ENCODE measurements around the gene COTL1. TPM values are rescaled to one million over a fixed set of nuclear protein-coding genes. Genes with fewer than 3 reads are reported as not detected.

COTL1 gene
- total RNA-seq, 1 donor from 2014 or later, result 487 TPM

DNA sequence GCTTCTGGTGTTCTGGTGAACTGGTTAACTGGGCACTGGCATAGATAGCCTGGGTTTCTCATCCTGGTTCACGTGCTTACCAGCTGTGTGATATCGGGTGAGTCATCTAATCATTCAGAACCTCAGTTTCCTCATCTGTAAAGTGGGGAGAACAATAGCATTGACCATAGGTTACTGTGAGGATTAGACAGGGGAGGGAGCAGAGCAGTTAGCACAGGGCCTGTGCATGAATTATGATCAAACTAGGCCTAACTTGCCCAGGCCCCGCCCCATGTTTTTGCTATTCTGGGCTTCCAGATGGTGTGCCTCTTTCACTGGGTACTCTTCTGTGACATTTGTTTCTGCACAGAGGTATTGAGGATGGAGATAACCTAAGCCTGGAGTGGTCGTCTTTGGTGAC lies 25.8 kb upstream of the COTL1 start:
- Mint-ChIP-seq H3K27me3 (no peaks in the 10 kb centered on the region), H3K4me3 (peak overlapping the region; percentile 67), H3K27ac (peak overlapping the region; percentile 92), H3K4me1 (peaks cover 67% of the 10 kb centered on the region), H3K9me3 (no peaks in the 10 kb centered on the region), H3K36me3 (ENCODE audit: low read depth) (peaks cover 3% of the 10 kb centered on the region)
- TF ChIP-seq, protein P1, sequence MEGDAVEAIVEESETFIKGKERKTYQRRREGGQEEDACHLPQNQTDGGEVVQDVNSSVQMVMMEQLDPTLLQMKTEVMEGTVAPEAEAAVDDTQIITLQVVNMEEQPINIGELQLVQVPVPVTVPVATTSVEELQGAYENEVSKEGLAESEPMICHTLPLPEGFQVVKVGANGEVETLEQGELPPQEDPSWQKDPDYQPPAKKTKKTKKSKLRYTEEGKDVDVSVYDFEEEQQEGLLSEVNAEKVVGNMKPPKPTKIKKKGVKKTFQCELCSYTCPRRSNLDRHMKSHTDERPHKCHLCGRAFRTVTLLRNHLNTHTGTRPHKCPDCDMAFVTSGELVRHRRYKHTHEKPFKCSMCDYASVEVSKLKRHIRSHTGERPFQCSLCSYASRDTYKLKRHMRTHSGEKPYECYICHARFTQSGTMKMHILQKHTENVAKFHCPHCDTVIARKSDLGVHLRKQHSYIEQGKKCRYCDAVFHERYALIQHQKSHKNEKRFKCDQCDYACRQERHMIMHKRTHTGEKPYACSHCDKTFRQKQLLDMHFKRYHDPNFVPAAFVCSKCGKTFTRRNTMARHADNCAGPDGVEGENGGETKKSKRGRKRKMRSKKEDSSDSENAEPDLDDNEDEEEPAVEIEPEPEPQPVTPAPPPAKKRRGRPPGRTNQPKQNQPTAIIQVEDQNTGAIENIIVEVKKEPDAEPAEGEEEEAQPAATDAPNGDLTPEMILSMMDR (IDR thresholded peaks at IDR 0.05), result no peak
- POLR2A ChIA-PET, result no interaction called here
- ATAC-seq (ENCODE audit: low read depth) (peak; percentile 26), DNase-seq (no peak)
- intact Hi-C loops (cut with micrococcal nuclease), result no loop called here
- CTCF ChIA-PET, result interaction anchor here (1.2 kb wide), 1 partner anchor 29 kb away, joined by 3 read pairs; no protein-coding TSS in a partner anchor

DNA sequence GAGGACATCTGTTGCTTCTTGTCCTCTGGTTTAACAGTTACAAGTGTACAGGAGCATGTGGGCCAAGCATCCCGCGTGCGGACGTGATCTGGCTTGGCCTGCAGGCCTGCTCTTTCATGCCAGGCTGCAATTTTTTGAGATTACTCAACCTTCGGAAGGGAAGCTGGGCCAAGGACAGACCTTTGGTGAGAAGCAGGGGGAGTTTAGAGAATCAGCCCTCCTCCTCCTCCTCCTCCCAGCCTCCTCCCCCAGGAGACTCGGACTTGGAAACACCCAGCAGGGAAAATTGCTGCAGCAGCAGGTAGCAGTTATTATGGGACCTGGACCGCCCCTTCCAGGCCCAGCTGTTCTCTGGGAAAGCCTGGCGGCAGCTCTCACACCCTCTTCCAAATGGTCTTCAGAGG lies 25.3 kb upstream of the COTL1 start:
- Mint-ChIP-seq H3K4me3 (no peak overlapping the region), H3K9me3 (no peaks in the 10 kb centered on the region), H3K27ac (peak overlapping the region; percentile 92), H3K27me3 (no peaks in the 10 kb centered on the region), H3K36me3 (ENCODE audit: low read depth) (peaks cover 3% of the 10 kb centered on the region), H3K4me1 (peaks cover 72% of the 10 kb centered on the region)
- TF ChIP-seq, protein P1 (IDR thresholded peaks at IDR 0.05), result no peak
- intact Hi-C loops (cut with micrococcal nuclease), result no loop called here
- DNase-seq, result no peak
- POLR2A ChIA-PET, result interaction anchor here (1.1 kb wide), 1 partner anchor 58 kb away, joined by 3 read pairs; no protein-coding TSS in a partner anchor
- CTCF ChIA-PET, result interaction anchor here (1.2 kb wide), 1 partner anchor 29 kb away, joined by 3 read pairs; no protein-coding TSS in a partner anchor
- no peak for ATAC-seq (ENCODE audit: low read depth)

DNA sequence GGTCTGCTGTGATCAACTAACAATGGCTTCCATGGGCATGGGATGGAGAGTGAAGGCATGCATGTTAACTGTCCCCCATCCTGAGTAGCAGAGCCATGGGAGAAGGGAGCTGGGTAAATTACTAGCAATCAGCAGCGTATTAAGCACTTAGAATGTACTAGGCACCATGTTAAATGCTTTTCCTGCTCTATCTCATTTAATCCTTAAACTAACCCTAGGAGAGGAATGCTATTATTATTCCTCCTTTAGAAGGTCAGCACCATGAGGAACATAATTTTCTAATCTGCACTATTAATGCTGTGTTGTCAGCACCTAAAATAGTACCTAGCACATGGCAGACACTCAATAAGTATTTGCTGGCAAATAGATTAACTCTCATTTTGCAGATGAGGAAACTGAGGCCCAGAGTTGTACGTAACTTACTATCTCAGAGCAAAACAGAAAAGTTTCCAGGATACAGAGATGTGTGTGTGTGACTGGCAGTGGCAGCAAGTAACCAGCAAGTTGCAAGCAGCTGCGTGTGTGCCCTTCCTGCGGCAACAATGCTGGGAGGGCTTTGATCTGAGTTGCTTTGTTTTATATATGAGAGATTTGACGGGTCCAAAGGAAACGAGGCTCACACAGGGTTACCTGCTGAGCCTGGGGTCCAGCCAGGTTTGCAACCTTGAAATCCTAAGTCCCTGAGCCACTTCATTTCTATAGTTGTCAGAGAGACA lies 23.9 kb upstream of the COTL1 start:
- peak overlapping the region; percentile 94 for H3K27ac Mint-ChIP-seq
- H3K36me3 Mint-ChIP-seq (ENCODE audit: low read depth), result no peaks in the 10 kb centered on the region
- intact Hi-C loops (cut with micrococcal nuclease), result loop anchor here (2.0 kb wide), 1 partner anchor 19 kb away; no protein-coding TSS in a partner anchor
- CTCF ChIA-PET, result interaction anchor here (1.1 to 1.5 kb wide), 4 partner anchors 21 to 84 kb away, joined by 3 to 7 read pairs (median 4); no protein-coding TSS in a partner anchor
- no peak for ATAC-seq (ENCODE audit: low read depth)
- no peak for DNase-seq
- H3K4me1 Mint-ChIP-seq, result peaks cover 80% of the 10 kb centered on the region
- H3K9me3 Mint-ChIP-seq, result no peaks in the 10 kb centered on the region
- H3K4me3 Mint-ChIP-seq, result peak overlapping the region; percentile 38
- POLR2A ChIA-PET, result interaction anchor here (0.8 to 1.2 kb wide), 4 partner anchors 14 to 41 kb away, joined by 3 to 8 read pairs (median 4); no protein-coding TSS in a partner anchor
- TF ChIP-seq, protein P1 (IDR thresholded peaks at IDR 0.05), result no peak
- no peaks in the 10 kb centered on the region for H3K27me3 Mint-ChIP-seq

DNA sequence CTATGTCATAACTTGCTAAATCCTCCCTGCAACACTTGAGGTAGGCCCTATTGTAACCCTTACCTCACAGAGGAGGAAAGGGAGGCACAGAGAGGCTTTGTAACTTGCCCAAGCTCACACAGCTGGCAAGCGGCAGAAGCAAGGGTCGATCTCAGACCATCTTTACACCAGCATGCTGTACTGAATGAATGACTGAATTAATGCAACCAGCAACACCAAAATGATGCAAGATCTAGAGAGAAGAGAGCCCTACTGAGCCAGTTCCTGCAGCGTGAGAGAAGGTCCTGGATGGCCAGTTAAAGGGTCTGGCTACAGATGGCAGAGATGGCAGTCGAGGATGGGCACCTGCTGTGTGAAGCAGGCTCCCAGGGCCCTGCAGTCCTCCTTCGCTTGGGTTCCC lies 22.3 kb upstream of the COTL1 start:
- Mint-ChIP-seq H3K36me3 (ENCODE audit: low read depth) (no peaks in the 10 kb centered on the region), H3K27me3 (no peaks in the 10 kb centered on the region), H3K4me1 (peaks cover 79% of the 10 kb centered on the region), H3K4me3 (peak overlapping the region; percentile 11), H3K27ac (peak overlapping the region; percentile 94), H3K9me3 (no peaks in the 10 kb centered on the region)
- ATAC-seq (ENCODE audit: low read depth), result no peak
- intact Hi-C loops (cut with micrococcal nuclease), result loop anchor here (2.0 kb wide), 1 partner anchor 17 kb away; no protein-coding TSS in a partner anchor
- POLR2A ChIA-PET, result interaction anchor here (1.1 kb wide), 1 partner anchor 37 kb away, joined by 5 read pairs; no protein-coding TSS in a partner anchor
- TF ChIP-seq, protein P1 (IDR thresholded peaks at IDR 0.05), result no peak
- no peak for DNase-seq
- CTCF ChIA-PET, result no interaction called here

DNA sequence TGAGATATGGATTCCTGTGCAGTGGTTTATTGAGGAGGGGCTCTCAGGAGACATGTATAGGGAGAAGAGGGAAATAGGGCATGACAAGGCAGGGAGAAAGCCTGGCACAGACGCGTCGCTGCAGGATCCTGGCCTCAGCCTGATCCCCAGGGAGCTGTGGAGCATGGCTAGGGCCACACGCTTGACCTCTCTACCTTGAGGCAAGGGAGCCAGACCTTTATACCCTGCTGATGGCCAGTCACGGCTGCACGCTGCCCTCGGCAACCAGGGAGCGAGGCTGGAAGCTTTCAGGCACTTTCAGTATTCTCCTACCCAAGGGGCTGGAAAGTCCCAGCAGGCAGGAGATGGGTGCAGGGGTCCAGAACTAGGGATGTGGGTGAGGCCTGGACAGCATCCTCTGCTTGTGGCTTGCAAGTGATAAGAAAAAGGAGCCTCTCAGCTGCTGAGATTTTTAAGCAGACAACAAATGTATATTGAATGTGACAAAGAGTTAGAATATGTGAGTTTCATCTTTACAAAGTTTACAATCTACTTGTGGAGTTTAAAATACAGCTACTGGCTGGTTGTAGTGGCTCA lies 20.4 kb upstream of the COTL1 start:
- Mint-ChIP-seq H3K4me3 (no peak overlapping the region), H3K9me3 (no peaks in the 10 kb centered on the region), H3K4me1 (peaks cover 62% of the 10 kb centered on the region), H3K27ac (no peak overlapping the region), H3K27me3 (no peaks in the 10 kb centered on the region), H3K36me3 (ENCODE audit: low read depth) (no peaks in the 10 kb centered on the region)
- ChIA-PET CTCF (interaction anchor here (1.2 to 1.8 kb wide), 3 partner anchors 16 to 100 kb away, joined by 3 to 5 read pairs (median 3); no protein-coding TSS in a partner anchor), POLR2A (interaction anchor here (0.7 to 0.8 kb wide), 2 partner anchors 50 to 147 kb away, joined by 3 to 5 read pairs; no protein-coding TSS in a partner anchor)
- TF ChIP-seq, protein P1 (IDR thresholded peaks at IDR 0.05), result no peak
- intact Hi-C loops (cut with micrococcal nuclease), result no loop called here
- ATAC-seq (ENCODE audit: low read depth), result no peak
- no peak for DNase-seq
